T-helper 2 cell treated with Interferon-gamma antibody and Interleukin-4, amounts not matched to agents 100 ng/mL and 5 ng/mL, for 36 hours (primary cell): ENCODE measurements around the gene PDK1. TPM values are rescaled to one million over a fixed set of nuclear protein-coding genes. Genes with fewer than 3 reads are reported as not detected.
"Not testable (repeated sequence)": the region's sequence is repeated elsewhere in the genome, so short reads cannot be mapped to it uniquely, and the experiment has no call there.

Experiments
- intact Hi-C: fragments of 100-400 bp; cut with micrococcal nuclease; formaldehyde crosslinking; loops from one replicate; pipeline ENCODE4 v1.15.1; 2023
- total RNA-seq: library from RNA; stranded (reverse); gene quantifications from 2 replicates; pipeline ENCODE4 v1.2.3, GENCODE V29; 2022

The PDK1 gene
- total RNA-seq = 25.5 and 26.7 TPM in 2 replicates

- intact Hi-C loops = loop anchor here (1.0 to 10.0 kb wide), 12 partner anchors 58 to 1929 kb away; partner anchors contain the start of genes DYNC1I2, ERICH2, GORASP2 and GPR155
Observed at GRCh38 chr2:172555522-172556283, at the start of gene PDK1. PDK1 (plus strand) TSS chr2:172556090; CDS start chr2:172556151, 61 bp downstream.

DNA sequence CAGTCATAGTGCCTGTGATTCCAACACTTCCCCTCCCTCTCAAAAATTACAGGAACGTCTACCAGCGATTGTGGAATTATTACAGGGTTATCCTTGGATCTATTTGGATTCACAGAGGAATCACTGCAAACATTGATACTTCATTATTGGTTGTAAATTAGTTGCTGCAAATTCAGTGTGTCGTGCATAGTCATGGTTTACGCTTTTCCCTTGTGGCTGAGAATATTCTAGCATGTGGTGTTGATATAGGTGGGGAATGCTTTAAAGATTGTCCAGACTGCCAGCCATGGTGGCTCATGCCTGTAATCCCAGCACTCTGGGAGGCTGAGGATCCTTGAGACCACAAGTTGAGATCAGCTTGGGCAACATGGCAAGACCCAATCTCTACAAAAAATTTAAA is 48.7 kb upstream of the PDK1 start:
- intact Hi-C loops = no loop called here

DNA sequence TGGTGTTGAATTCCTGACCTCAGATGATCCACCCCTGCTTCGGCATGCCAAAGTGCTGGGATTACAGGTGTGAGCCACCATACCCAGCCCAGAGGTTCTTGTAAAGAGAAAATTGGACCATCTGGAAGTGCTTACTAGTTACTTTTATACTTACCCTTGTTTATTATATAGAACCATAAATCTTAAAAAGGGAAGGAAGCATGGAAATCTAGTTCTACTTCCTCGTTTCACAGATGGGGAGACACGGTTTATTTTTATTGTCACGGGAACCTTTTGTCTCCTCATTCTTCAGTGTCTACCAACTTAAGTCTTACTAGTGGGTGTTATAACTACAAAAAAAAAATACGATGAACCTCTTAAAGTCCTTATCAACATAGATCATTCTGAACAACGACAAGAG is 45.8 kb upstream of the PDK1 start:
- intact Hi-C loops = no loop called here

GRCh38 chr2:172510548-172510947 is 45.3 kb upstream of the PDK1 start:
- intact Hi-C loops = no loop called here

GRCh38 chr2:172512810-172513523 is 42.9 kb upstream of the PDK1 start:
- intact Hi-C loops = no loop called here

GRCh38 chr2:172513524-172513900 is 42.4 kb upstream of the PDK1 start:
- intact Hi-C loops = no loop called here

GRCh38 chr2:172513935-172514586 is 41.8 kb upstream of the PDK1 start:
- intact Hi-C loops = no loop called here

DNA sequence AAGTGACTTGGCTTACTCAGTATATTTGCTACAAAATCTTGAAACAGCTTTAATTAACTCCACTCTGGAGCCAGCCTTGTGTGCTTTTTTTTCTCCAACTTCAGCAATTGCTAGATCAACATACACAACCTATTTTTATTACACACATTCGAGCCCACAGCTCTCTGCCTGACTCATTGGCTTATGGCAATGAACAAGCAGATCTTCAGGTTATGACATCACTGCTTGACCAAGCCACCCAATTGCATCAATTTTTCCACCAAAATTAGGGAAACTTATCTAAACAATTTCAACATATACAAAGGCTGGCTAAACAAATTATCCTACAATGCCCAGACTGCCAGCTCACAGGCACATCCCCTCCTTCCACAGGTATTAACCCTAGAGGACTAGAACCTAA is 39.6 kb upstream of the PDK1 start:
- intact Hi-C loops = no loop called here

DNA sequence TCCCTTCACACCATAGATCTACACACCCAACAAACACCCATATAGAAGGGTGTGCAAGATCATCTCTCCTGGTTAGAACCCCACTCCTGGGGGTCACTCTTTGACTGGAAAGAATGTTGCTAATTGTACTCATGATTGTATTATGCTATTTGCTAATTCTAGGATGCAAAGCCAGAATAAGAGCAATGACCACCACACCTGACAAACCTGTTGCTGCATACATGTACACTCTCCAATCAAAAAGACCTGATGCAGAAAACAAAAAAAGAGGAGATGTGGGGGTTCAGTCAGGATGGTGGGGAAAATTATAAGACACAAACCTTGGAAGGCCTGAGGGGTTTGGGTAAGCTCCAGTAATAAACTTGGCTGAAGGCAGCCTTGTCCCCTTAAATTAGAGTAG is 36.9 kb upstream of the PDK1 start:
- intact Hi-C loops = no loop called here

- intact Hi-C loops = no loop called here
Observed at GRCh38 chr2:172525601-172526000, 30.3 kb upstream of the PDK1 start.

DNA sequence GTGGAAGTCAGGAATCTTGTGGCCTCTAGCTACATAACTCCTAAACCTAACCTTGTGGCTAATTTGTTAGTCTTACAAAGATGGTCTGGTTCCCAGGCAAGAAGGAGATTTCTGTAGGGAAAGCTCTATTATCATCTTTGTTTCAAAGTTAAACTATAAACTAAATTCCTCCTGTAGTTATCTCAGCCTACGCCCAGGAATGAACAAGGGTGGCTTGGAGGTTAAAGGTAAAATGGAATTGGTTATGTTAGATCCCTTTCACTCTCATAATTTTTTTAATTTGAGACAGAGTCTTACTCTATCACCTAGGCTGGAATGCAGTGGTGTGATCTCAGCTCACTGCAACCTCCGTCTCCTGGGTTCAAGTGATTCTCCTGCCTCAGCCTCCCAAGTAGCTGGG is 24.6 kb upstream of the PDK1 start:
- intact Hi-C loops = no loop called here

GRCh38 chr2:172532461-172532860 is 23.4 kb upstream of the PDK1 start:
- intact Hi-C loops = not testable (repeated sequence)

- intact Hi-C loops = no loop called here
Observed at GRCh38 chr2:172533687-172534086, 22.2 kb upstream of the PDK1 start.

DNA sequence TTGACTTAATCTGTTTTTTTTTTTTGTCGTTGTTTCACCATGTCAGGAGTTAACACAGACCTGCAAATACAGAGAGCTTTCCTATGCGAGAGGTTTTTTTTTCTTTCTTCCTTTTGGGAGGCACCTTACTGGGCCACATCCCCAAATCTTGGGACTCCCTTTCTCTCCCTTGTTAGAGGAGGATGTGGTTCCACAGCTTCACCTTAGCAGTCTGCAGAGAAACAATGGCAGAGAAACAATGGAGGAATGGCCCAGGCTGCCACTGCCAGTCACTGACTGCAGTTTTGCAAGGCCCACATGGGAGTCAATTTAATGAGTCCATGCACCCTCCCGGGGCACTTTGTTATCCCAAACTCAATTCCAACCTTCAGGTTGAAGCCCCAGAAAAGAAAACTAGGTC is 20.8 kb upstream of the PDK1 start:
- intact Hi-C loops = no loop called here

DNA sequence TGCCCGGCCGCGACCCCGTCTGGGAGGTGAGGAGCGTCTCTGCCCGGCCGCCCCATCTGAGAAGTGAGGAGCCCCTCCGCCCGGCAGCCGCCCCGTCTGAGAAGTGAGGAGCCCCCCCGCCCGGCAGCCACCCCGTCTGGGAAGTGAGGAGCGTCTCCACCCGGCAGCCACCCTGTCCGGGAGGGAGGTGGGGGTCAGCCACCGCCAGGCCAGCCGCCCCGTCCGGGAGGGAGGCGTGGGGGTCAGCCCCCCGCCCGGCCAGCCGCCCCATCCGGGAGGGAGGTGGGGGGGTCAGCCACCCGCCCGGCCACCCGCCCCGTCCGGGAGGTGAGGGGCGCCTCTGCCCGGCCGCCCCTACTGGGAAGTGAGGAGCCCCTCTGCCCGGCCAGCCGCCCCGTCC is 18.0 kb upstream of the PDK1 start:
- intact Hi-C loops = not testable (repeated sequence)

DNA sequence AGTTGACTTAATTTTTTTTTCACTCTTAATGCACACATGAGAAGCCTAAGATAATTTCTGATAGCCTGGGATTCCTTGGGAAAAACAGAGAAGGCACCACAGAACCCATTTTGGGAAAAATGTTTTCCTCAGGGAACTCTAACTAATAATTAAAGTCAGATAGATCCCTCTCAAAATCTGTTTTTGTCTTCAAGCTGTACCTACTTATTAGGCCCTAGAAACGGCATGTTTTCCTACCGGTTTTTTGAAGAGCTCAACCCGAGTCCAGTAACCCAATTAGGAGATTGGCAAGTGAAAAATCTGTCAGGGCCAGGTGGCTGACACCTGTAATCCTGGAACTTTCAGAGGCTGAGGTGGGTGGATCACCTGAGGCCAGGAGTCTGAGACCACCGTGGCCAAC is 16.1 kb upstream of the PDK1 start:
- intact Hi-C loops = no loop called here

DNA sequence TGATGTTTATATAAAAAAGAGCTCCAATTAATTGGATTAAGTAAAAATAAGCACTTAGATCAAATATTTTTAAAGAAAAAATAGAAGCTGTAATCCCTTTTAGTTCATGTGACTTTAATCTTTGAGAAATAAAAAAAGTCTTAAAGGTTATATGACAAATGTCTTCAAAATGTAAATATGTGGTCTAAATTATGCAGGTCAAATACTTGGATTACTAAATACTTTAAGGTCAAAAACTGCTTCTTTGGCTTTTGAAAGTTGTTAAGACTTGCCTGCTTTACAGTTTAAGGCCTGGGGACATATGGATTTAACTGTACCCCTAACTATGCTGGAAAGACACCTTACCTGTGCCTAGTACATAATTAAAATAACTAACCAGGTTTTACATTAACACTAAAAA is 15.5 kb upstream of the PDK1 start:
- intact Hi-C loops = no loop called here

GRCh38 chr2:172545408-172546075 is 10.3 kb upstream of the PDK1 start:
- intact Hi-C loops = no loop called here

- intact Hi-C loops = no loop called here
Observed at GRCh38 chr2:172549131-172549530, 6.8 kb upstream of the PDK1 start.

DNA sequence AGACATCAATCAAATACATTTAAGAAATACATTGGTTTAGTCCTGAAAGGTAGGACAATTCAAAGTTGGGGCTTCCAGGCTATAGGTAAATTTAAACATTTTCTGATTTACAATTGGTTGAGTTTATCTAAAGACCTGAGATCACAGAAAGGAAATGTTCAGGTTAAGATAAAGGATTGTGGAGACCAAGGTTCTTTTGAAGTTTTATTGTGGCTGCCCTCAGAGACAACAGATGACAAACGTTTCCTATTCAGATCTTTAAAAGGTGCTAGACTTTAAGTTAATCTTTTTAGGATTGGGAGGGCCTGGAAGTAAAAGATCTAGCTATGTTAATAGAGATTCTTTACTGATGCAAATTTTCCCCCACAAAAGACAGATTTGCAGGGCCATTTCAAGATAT is 6.1 kb upstream of the PDK1 start:
- intact Hi-C loops = loop anchor here (10.0 kb wide), 3 partner anchors 455 to 1935 kb away; partner anchors contain the start of genes GPR155 and METAP1D

- intact Hi-C loops = loop anchor here (10.0 kb wide), 3 partner anchors 456 to 1934 kb away; partner anchors contain the start of genes GPR155 and METAP1D
Observed at GRCh38 chr2:172550419-172550818, 5.5 kb upstream of the PDK1 start.
